ENCODE data around the gene STK11.

The STK11 gene

GRCh38 chr19:1213391-1214286 is 8.1 kb downstream of the STK11 start:
- ChIA-PET POLR2A (interaction anchor here (1.2 to 1.7 kb wide), 3 partner anchors 10 to 100 kb away, joined by 5 to 8 read pairs (median 6); partner anchors contain the start of gene CIRBP), CTCF (interaction anchor here (0.8 to 6.1 kb wide), 8 partner anchors 9 to 101 kb away, joined by 3 to 33 read pairs (median 4); no protein-coding TSS in a partner anchor)
- 48% methylated on average over 38 of the region's 39 CpGs for WGBS (ENCODE audit: insufficient coverage)
- Histone ChIP-seq H3K36me3 (ENCODE audit: control insufficient read depth in 4 of 4, insufficient read depth in 4 of 4, low read length in 3 of 4) (peaks cover 0 to 37% (median 15%) of the 10 kb centered on the region in 4 experiments), H3K4me1 (ENCODE audit: control extremely low read depth in 1 of 4, control insufficient read depth in 4 of 4, insufficient read depth in 4 of 4, low read length in 3 of 4) (peaks cover 0 to 49% (median 46%) of the 10 kb centered on the region in 4 experiments), H3K4me3 (ENCODE audit: control insufficient read depth in 1 of 7, extremely low read depth in 1 of 7, insufficient read depth in 4 of 7, low read depth in 2 of 7, low read length in 6 of 7) (peak overlapping the region in 4 of 7 experiments; percentile 40 to 63 (median 49)), H3K27ac (ENCODE audit: insufficient read depth in 1 of 2, low read depth in 1 of 2, low read length in 2 of 2, poor library complexity in 1 of 2, severe bottlenecking in 2 of 2) (peak overlapping the region; percentile 83 to 89), H3K9me3 (ENCODE audit: control extremely low read depth in 1 of 5, control insufficient read depth in 4 of 5, insufficient read depth in 2 of 5, low read depth in 1 of 5, low read length in 4 of 5) (no peaks in the 10 kb centered on the region), H3K27me3 (replicated peaks in 2 of 5; ENCODE audit: control insufficient read depth in 4 of 5, insufficient read depth in 5 of 5, low read length in 4 of 5) (no peaks in the 10 kb centered on the region)
- DNase-seq, result peak; percentile 94 to 98 (median 98)

GRCh38 chr19:1214299-1214861 is 8.8 kb downstream of the STK11 start:
- H3K9me3 ChIP-seq (ENCODE audit: control extremely low read depth in 1 of 5, control insufficient read depth in 4 of 5, insufficient read depth in 2 of 5, low read depth in 1 of 5, low read length in 4 of 5), result no peaks in the 10 kb centered on the region
- DNase-seq, result no peak
- POLR2A ChIA-PET, result interaction anchor here (1.2 to 1.7 kb wide), 3 partner anchors 11 to 101 kb away, joined by 5 to 8 read pairs (median 6); partner anchors contain the start of gene CIRBP
- H3K27ac ChIP-seq (ENCODE audit: insufficient read depth in 1 of 2, low read depth in 1 of 2, low read length in 2 of 2, poor library complexity in 1 of 2, severe bottlenecking in 2 of 2), result peak overlapping the region; percentile 83 to 89
- H3K27me3 ChIP-seq (replicated peaks in 2 of 5; ENCODE audit: control insufficient read depth in 4 of 5, insufficient read depth in 5 of 5, low read length in 4 of 5), result no peaks in the 10 kb centered on the region
- H3K4me3 ChIP-seq (ENCODE audit: control insufficient read depth in 1 of 7, extremely low read depth in 1 of 7, insufficient read depth in 4 of 7, low read depth in 2 of 7, low read length in 6 of 7), result peak overlapping the region in 4 of 7 experiments; percentile 40 to 57 (median 49)
- WGBS (ENCODE audit: insufficient coverage), result 46% methylated on average over 20 of the region's 21 CpGs
- peaks cover 0 to 43% (median 39%) of the 10 kb centered on the region in 4 experiments for H3K4me1 ChIP-seq (ENCODE audit: control extremely low read depth in 1 of 4, control insufficient read depth in 4 of 4, insufficient read depth in 4 of 4, low read length in 3 of 4)
- CTCF ChIA-PET, result interaction anchor here (0.6 to 6.1 kb wide), 10 partner anchors 8 to 197 kb away, joined by 3 to 33 read pairs (median 4); no protein-coding TSS in a partner anchor
- H3K36me3 ChIP-seq (ENCODE audit: control insufficient read depth in 4 of 4, insufficient read depth in 4 of 4, low read length in 3 of 4), result peaks cover 0 to 34% (median 15%) of the 10 kb centered on the region in 4 experiments

- POLR2A ChIA-PET, result interaction anchor here (0.6 to 1.6 kb wide), 2 partner anchors 12 to 25 kb away, joined by 5 to 6 read pairs; no protein-coding TSS in a partner anchor
Measured at GRCh38 chr19:1214862-1215731, 9.5 kb downstream of the STK11 start.

GRCh38 chr19:1216756-1217155 is 11.2 kb downstream of the STK11 start:
- ChIA-PET POLR2A (no interaction called here), CTCF (interaction anchor here (0.7 to 3.9 kb wide), 9 partner anchors 12 to 104 kb away, joined by 3 to 16 read pairs (median 4); partner anchors contain the start of gene CBARP)
- Histone ChIP-seq H3K27ac (ENCODE audit: insufficient read depth in 1 of 2, low read depth in 1 of 2, low read length in 2 of 2, poor library complexity in 1 of 2, severe bottlenecking in 2 of 2) (peak overlapping the region in 1 of 2 experiments; percentile 5), H3K9me3 (ENCODE audit: control extremely low read depth in 1 of 5, control insufficient read depth in 4 of 5, insufficient read depth in 2 of 5, low read depth in 1 of 5, low read length in 4 of 5) (no peaks in the 10 kb centered on the region), H3K4me3 (ENCODE audit: control insufficient read depth in 1 of 7, extremely low read depth in 1 of 7, insufficient read depth in 4 of 7, low read depth in 2 of 7, low read length in 6 of 7) (no peak overlapping the region), H3K36me3 (ENCODE audit: control insufficient read depth in 4 of 4, insufficient read depth in 4 of 4, low read length in 3 of 4) (peaks cover 0 to 37% (median 18%) of the 10 kb centered on the region in 4 experiments), H3K27me3 (replicated peaks in 2 of 5; ENCODE audit: control insufficient read depth in 4 of 5, insufficient read depth in 5 of 5, low read length in 4 of 5) (no peaks in the 10 kb centered on the region), H3K4me1 (ENCODE audit: control extremely low read depth in 1 of 4, control insufficient read depth in 4 of 4, insufficient read depth in 4 of 4, low read length in 3 of 4) (peaks cover 0 to 31% (median 28%) of the 10 kb centered on the region in 4 experiments)
- no peak for DNase-seq
- WGBS (ENCODE audit: insufficient coverage), result 99% methylated on average over 10 of the region's 12 CpGs

More at GRCh38 chr19:1214862-1215731, 9.5 kb downstream of the STK11 start:
- Histone ChIP-seq H3K27me3 (replicated peaks in 2 of 5; ENCODE audit: control insufficient read depth in 4 of 5, insufficient read depth in 5 of 5, low read length in 4 of 5) (no peaks in the 10 kb centered on the region), H3K36me3 (ENCODE audit: control insufficient read depth in 4 of 4, insufficient read depth in 4 of 4, low read length in 3 of 4) (peaks cover 0 to 31% (median 13%) of the 10 kb centered on the region in 4 experiments), H3K27ac (ENCODE audit: insufficient read depth in 1 of 2, low read depth in 1 of 2, low read length in 2 of 2, poor library complexity in 1 of 2, severe bottlenecking in 2 of 2) (peak overlapping the region; percentile 83 to 89), H3K4me1 (ENCODE audit: control extremely low read depth in 1 of 4, control insufficient read depth in 4 of 4, insufficient read depth in 4 of 4, low read length in 3 of 4) (peaks cover 0 to 36% (median 34%) of the 10 kb centered on the region in 4 experiments), H3K4me3 (ENCODE audit: control insufficient read depth in 1 of 7, extremely low read depth in 1 of 7, insufficient read depth in 4 of 7, low read depth in 2 of 7, low read length in 6 of 7) (no peak overlapping the region), H3K9me3 (ENCODE audit: control extremely low read depth in 1 of 5, control insufficient read depth in 4 of 5, insufficient read depth in 2 of 5, low read depth in 1 of 5, low read length in 4 of 5) (no peaks in the 10 kb centered on the region)
- 93% methylated on average over 25 of the region's 26 CpGs for WGBS (ENCODE audit: insufficient coverage)
- CTCF ChIA-PET, result interaction anchor here (0.6 to 6.1 kb wide), 8 partner anchors 7 to 198 kb away, joined by 3 to 33 read pairs (median 4); no protein-coding TSS in a partner anchor
- no peak for DNase-seq

- no peak for DNase-seq
- Histone ChIP-seq H3K27ac (ENCODE audit: insufficient read depth in 1 of 2, low read depth in 1 of 2, low read length in 2 of 2, poor library complexity in 1 of 2, severe bottlenecking in 2 of 2) (no peak overlapping the region), H3K4me1 (ENCODE audit: control extremely low read depth in 1 of 4, control insufficient read depth in 4 of 4, insufficient read depth in 4 of 4, low read length in 3 of 4) (peaks cover 0 to 28% (median 23%) of the 10 kb centered on the region in 4 experiments), H3K36me3 (ENCODE audit: control insufficient read depth in 4 of 4, insufficient read depth in 4 of 4, low read length in 3 of 4) (peaks cover 0 to 37% (median 22%) of the 10 kb centered on the region in 4 experiments), H3K4me3 (ENCODE audit: control insufficient read depth in 1 of 7, extremely low read depth in 1 of 7, insufficient read depth in 4 of 7, low read depth in 2 of 7, low read length in 6 of 7) (no peak overlapping the region), H3K27me3 (replicated peaks in 2 of 5; ENCODE audit: control insufficient read depth in 4 of 5, insufficient read depth in 5 of 5, low read length in 4 of 5) (no peaks in the 10 kb centered on the region), H3K9me3 (ENCODE audit: control extremely low read depth in 1 of 5, control insufficient read depth in 4 of 5, insufficient read depth in 2 of 5, low read depth in 1 of 5, low read length in 4 of 5) (no peaks in the 10 kb centered on the region)
- WGBS (ENCODE audit: insufficient coverage), result 95% methylated on average over 12 of the region's 15 CpGs
- CTCF ChIA-PET, result interaction anchor here (0.7 to 3.9 kb wide), 12 partner anchors 14 to 137 kb away, joined by 3 to 16 read pairs (median 4); partner anchors contain the start of gene CBARP
- POLR2A ChIA-PET, result no interaction called here
Measured at GRCh38 chr19:1217366-1217765, 11.8 kb downstream of the STK11 start.
